Inferior parietal cortex (tissue), 1 donor: ENCODE data around the gene FAM13B.
"Not testable (repeated sequence)": the region's sequence is repeated elsewhere in the genome, so short reads cannot be mapped to it uniquely, and the experiment has no call there.

Experiments used
- DNase-seq: peaks from one replicate; pipeline ENCODE4 v3.0.0-alpha.2; 2016; ENCODE audit errors: extremely low spot score

The FAM13B gene

DNA sequence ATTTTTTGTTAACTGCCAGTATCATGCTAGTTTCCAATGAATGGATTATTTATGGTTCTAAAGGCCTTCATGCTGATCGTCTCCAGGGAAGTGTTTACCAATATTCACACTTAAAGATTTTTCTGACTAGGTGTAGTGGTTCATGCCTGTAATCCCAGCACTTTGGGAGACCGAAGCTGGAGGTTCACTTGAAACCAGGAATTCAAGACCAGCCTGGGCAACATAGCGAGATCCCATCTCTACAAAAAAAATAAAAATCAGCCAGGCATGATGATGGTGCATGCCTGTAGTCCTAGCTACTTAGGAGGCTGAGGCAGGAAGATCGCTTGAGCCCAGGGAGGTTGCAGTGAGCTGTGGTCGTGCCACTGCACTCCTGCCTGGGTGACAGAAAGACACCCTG is 43.5 kb downstream of the FAM13B start:
- DNase-seq = no peak

DNA sequence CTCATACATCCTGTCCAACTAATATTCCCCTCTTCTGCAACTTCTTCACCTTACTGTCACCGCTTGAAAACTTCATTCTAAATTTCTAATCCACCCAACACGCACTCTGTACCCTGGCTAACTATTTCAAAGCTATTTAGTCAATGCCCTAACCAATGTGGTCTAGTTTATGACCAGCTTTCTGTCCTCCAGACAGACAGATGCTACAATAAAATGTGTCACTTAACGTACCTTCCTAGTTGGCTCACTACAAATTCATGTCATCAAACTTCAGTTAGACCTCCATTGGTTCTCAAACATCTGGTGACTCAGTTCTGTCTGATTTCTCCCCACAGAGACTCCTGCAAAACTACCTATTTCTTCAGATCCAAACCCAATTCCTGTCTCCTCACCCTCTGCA is 57.7 kb downstream of the FAM13B start:
- no peak for DNase-seq

DNA sequence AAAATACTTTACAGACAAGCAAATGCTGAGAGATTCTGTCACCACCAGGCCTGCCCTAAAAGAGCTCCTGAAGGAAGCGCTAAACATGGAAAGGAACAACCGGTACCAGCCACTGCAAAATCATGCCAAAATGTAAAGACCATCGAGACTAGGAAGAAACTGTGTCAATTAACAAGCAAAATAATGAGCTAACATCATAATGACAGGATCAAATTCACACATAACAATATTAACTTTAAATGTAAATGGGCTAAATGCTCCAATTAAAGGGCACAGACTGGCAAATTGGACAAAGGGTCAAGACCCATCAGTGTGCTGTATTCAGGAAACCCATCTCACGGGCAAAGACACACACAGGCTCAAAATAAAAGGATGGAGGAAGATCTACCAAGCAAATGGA is 62.5 kb downstream of the FAM13B start:
- not testable (repeated sequence) for DNase-seq

DNA sequence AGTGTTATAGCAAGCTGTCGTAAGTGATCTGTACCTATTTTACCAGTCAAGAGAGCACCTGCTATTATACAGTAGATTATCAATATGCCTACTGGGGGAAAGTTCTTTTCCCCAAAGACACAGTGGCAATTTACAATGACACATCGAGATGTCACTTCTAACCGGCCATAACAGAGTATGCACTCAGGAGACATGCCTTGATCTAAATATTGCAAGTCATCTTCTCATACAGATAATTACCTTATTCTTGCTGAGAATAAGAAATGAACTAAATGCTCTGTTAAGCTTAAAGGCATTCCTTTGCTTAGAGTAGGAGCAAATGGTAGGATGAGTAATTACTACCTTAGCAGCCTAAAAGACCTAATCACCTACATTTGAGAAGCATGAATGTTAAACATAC is 72.1 kb downstream of the FAM13B start:
- DNase-seq = no peak

DNA sequence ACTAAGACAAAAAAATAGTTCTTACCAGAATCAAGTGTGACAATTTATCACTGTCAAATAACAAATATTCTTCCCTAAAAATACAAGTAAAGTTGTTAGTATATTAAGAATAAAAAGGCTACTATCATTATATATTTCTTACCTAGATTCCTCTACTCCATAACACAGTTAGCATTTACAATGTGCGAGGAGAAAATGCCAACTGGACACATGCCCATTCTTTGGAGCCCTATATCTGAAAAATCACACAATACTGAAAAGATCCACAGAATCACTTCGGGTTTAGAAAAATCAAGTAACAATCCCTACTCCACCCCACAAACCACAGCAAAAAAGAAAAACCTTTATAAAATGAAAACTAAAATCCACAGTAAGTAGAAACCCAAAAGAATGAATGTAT is 72.7 kb downstream of the FAM13B start:
- no peak for DNase-seq

DNA sequence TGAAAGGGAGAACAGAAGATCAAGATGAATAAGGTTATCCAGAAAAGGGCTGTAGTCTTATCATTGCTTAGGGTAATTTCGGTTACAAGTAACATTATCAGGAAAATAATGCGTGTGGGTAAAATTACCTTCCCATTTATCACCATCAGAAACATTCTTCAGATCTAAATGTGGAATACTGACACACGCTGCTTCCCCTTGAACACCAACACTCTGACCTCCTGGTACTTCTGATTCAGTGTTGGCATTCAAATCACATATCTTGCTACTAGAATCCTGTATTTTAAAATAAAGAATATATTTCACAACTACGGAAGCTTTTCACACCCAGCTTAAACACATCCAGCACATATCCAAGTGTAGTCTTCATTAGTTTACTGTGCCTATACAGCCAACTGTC is 73.4 kb downstream of the FAM13B start:
- no peak for DNase-seq

DNA sequence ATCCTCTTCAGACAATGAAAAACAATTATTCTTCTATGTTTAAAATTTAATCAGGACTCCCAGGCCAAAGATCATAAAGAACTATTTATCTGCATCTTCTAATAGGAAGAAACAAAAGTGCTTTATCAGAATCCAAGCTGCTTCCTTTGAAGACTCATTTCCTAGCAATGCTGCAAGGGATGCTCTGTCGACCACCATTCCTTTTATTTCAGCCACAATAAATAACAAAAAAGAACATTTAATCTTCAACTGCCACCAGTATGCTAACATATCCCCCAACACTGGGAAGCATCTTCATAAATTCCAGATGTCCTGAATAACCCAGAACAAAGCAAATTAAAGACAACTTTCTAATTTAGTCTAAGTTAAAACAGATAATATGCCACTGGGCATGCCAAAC is 74.9 kb downstream of the FAM13B start:
- DNase-seq = no peak

DNA sequence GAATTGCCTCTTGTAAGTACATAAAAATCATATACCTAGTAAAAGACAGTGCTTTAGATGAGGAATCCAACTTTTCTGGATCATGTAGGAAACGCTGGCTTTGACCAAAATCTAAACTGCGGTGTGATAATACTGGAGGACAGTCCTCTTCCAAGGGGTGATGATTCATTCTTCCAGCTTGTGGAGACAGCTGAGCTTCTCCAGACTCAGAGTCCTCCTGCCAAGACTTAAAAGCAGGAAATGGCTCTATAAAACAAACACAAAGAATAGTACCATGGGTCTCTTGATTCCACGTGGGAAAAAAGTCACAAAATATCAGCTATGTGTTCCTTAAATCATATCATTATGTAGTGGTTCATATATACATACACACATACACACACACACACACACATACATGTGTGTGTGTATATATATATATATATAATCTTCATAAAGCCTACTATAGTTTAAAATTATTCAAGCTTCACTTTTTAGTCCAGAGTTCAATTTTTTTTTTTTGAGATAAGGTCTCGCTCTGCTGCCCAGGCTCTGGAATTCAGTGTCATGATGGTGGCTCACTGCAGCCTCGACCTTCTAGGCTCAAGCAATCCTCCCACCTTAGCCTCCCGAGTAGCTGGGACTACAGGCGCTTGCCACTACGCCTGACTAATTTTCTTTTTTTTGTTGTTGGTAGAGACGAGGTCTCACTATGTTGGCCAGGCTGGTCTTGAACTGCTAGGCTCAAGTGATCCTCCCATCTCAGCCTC is 78.6 kb downstream of the FAM13B start:
- DNase-seq = peak; percentile 55

DNA sequence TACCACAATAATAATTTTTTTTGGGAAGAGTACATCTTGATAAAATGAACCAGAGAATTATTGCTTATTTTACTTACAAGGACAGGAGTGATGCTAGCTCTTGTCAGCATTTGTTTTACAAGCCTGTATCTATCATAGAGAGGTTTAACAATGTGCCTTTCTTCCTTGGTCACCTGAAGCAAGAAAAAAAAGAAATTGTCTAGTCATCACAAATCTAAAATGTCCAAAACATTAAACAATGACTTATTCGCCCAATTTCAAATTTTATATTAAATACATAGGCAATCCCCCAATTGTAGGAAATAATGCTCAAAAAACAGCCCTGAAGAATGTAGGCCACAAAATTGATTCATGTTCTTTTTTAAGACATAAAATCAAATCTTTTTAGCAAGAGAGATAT is 87.1 kb downstream of the FAM13B start:
- no peak for DNase-seq

DNA sequence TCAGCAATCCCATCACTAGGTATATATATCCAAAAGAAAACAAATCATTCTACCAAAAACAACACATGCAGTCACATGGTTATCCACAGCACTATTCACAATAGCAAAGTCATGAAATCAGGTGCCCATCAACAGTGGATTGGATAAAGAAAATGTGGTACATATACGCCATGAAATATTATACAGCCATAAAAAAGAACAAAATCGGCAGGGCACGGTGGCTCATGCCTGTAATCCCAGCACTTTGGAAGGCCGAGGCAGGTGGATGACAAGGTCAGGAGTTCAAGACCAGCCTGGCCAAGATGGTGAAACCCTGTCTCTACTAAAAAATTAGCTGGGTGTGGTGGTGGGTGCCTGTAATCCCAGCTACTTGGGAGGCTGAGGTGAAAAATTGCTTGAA is 88.6 kb downstream of the FAM13B start:
- not testable (repeated sequence) for DNase-seq

DNA sequence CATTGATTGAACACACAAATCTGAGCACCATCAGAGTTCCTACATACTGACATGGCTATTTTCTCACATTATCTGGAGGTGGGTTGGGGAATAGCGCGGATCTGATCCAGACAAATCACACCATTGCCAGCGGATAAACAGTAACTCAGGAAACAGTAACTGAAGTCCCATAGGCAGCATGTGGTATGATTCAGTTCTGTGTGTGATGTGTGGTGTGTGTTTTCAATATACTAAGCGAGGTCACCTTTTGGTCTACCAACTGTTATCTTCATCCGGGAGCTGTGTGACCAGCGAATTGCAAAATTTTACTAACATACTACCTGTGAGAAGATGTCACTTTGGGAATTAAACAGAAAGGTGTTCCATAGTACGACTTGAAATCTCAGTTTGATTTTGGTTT is 93.5 kb downstream of the FAM13B start:
- DNase-seq = no peak

DNA sequence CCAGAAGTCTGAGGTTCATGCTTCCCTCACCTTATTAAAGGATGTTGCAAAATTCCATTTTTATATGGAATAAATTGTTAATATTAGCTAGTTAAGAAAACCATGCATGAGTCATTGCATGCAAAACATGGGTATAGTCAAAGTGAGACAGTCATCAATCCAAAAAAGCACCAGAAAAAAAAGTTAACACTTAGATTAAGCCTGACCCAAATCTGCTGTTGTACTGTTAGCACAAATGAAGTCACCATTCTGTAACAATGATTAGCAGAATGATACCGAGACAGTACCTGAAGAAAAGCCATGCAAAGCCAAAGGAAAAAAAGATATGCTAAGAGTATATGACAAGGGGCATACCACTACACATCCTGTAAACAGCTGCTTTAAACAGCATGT is 94.1 kb downstream of the FAM13B start:
- DNase-seq = no peak

DNA sequence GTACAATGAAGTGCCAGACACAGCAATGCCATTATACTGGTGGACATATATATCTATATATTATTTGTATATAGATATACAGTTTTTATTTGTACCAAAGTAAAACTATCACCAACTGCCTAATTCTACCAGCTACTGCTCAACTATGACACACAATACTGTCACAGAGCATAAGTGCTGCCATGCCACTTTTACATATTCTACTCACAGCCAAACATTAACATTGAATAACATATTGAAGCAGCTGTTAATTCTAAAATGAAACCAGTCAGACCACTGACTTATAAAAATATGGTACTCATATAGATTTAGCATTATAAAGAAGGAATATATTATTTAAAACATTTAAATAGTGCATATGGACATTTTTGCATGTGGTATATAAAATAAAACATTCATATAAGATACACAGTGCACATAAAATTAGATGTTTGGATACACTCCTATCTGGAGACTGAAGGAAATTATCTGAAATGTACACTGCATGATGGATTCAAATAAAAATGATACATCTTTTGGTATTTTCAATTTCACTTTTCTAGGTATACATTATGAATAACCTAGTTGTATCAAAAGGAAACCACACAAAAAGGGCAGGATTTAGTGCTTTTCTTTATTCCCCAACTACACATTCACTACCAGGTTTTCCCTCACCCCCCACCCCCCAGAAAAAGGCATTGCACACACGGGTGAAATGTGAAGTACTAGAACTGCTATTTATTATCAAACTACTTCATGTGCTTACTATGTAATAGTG is 94.7 kb downstream of the FAM13B start:
- DNase-seq = no peak

DNA sequence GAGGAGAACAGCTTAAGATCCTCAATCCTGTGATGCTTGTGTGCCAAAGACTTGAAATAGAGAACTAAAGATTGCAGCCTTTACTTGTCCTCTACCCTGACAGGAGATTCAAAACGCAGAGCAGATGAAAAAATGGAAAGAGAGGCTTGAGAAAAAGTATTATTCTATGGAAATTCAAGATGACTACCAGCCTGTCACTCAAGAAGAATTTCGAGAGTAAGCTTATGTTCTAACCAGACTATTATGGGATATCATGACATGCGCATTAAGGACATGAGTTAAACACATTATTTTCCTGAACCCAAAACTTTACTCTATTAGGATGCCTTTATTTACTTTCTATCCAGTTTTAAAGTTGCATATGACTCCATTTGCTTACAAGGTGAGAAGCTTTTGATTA is 97.2 kb downstream of the FAM13B start:
- DNase-seq = no peak

DNA sequence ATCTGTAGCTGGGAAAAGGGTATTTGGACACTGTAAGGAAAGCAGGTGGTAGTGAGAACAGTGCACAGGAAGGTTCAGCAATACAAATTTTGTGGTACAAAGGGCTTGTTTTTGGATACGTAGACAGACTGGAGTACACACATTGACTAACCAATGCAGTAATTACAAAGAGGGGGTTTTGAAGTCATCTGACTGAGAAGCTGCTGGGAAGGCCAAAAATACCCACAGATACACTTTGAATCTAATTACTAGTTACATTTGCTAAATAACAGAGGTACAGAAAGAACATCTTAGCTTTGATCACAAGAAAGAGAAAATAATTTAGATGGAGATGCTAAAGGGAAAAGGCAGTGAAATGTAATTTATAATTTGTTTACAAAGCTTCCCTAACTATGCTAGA is 97.7 kb downstream of the FAM13B start:
- peak; percentile 29 for DNase-seq

DNA sequence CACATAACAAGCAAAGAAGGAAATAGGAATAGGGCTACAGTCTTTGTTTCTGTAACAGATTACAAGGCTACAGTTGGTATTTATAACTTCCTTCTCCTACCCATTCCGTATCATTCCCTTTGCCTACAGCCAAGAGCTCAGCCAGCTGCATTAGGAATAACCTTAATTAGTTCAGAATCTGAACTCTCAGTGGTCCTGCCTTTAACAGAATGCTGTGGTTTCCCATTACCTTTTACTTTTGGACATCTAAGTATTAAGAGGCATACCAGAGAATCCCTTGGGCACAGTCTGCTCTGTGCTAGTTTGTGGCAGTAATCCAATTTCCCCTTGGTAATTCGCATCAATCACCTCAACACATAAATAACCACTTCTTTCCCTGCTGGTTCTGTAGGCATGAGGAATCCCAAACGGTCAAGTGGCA is 99.4 kb downstream of the FAM13B start:
- DNase-seq = no peak

DNA sequence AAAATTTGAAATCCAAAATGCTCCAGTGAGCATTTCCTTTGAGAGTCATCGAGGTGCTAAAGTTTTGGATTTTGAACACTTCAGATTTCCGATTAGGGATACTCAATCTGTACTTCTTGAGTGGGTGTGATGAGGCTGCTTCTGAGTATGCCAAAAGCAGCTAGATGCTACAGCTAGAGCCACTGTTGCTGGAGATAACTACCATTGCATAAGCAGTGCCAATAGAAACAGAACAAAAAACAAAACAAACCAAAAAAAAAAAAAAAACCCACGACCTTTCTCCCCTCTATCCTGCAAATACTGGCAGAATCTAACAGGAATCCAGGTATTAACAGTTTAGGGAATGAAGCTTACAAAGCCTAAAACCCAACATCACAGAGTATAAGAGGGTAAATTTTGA is 100.1 kb downstream of the FAM13B start:
- DNase-seq = peak; percentile 49

DNA sequence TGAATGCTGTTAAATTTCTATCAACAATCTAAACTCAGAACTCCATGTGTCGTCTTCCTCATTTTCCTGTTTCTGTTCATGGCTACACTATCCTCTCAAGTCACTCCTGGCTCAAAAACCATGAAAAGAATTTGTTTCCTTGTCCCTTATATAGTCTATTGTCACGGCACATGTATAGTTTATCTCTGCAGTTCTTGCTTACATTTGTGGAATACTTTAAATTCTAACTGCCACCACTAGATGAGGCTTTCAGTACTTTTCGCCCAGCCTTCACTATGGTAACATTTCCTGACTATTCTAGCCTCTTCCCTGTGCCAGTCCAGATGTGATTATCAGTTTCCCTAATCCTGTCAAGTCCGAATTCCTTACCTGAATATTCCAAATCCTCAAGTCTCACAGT is 109.0 kb downstream of the FAM13B start:
- peak; percentile 47 for DNase-seq

DNA sequence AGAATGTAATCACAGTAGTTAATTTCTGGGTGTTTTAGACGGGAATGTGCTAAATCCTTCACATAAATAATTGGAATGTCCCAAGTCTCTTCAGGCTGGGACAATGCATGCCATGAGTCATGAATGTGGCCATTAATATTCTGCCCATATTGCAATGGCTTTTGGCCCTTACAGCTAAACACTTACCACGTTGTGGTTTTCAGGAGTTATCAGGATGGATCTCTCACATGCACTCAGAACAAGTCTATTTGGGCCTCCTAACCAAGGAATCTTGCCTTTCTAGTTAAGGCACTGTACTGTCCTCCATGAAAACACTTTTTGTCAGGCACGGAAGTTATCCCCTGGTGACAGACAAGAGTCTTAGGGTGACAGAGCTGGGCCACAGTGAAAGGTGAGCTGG is 110.9 kb downstream of the FAM13B start:
- DNase-seq = no peak

DNA sequence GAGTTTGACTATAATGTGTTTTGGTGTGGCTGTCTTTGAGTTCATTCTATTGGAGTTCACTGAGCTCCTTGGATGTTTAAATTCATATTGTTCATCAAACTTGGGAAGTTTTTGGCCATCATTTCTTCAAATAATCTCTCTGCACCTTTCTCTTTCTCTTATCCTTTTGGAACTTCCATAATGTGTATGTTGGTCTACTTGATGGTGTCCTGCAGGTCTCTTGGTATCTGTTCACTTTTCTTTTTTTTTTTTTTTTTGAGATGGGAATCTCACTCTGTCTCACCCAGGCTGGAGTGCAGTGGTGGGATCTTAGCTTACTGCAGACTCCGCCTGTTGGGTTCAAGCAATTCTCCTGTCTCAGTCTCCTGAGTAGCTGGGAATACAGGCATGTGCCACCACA is 116.0 kb downstream of the FAM13B start:
- DNase-seq = no peak

DNA sequence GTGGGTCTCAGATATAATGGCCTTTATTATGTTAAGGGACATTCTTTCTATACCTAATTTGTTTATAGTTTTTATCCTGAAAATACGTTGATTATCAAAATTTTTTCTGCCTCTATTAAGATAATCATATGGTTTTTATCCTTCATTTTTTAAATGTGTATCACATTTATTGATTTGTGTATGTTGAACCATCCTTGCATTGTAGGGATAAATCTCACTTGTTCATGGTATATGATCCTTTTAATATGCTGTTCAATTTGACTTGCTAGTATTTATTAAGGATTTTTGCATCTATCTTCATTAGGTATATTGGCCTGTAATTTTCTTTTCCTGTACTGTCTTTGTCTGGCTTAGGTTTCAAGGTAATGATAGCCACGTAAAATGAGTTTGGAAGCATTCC is 118.1 kb downstream of the FAM13B start:
- DNase-seq = no peak

DNA sequence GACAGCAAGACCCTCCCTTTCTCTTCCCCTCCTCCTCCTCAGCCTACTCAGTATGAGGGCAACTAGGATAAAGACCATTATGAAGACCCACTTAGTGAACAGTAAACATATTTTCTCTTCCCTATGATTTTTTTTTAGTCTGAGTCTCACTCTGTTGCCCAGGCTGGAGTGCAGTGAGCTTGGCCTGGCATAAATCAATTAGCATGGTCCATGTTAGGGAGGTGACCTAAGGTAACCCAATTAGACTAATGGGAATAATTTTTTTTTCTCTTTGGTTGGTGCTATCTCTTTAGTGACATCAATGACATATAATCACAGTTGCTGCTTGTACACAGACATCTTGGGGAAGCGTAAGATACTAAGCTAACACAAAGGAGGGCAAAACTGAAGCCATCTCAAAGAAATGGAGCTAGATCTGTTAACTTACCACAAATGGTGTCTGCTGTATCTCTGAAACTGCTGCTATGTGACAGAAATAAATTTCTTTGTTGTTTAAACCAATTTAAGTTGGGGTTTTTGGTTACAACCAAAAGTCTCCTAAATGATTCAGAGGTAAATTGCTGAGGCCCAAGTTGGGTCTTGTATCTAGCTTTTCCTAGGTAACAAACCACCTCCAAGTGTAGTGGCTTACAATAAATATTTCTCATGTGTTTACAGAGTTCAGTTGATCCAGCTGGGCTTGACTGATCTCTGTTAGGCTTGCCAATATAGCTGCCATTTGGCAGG is 130.3 kb downstream of the FAM13B start:
- DNase-seq = no peak
